SK-MEL-5 (cell line): ENCODE results near the gene NECTIN2. TPM values are rescaled to one million over a fixed set of nuclear protein-coding genes. Genes with fewer than 3 reads are reported as not detected.
"Not testable (repeated sequence)": the region's sequence is repeated elsewhere in the genome, so short reads cannot be mapped to it uniquely, and the experiment has no call there.

Source experiments
- DNase-seq: peaks from one replicate; pipeline ENCODE4 v3.0.0-alpha.2; 2016; ENCODE audit warnings: low read depth, low spot score
- in situ Hi-C: cut with HindIII; loops from 2 replicates; pipeline ENCODE4 v1.10.0; 2016; ENCODE audit warnings: low sequenced_read_pairs, high pct_unique_total_duplicates, low pct_unique_long_range_greater_than_20kb
- total RNA-seq: library from RNA; depleted of rRNA; stranded (reverse); fragments of >200 nt; shearing (Covaris generic); gene quantifications from 2 replicates; pipeline ENCODE4 v1.2.3, GENCODE V29; 2014; rRNA removed

The NECTIN2 gene
- total RNA-seq, 1 experiment from 2014 or later = 27.3 TPM

DNA sequence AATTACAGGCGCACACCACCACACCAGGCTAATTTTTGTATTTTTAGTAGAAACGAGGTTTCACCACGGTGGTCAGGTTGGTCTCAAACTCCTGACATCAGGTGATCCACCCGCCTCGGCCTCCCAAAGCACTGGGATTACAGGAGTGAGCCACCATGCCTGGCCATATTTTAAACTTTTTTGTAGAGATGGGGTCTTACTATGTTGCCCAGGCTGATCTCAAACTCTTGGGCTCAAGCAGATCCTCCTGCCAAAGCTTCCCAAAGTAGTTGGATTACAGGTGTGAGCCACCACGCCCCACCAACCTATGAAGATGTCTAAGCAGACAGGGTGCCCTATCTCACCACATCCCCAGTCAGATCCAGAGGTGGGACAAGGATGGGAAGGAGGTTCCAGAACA lies 65.8 kb downstream of the NECTIN2 start:
- DNase-seq, in situ Hi-C loops: not testable (repeated sequence)

DNA sequence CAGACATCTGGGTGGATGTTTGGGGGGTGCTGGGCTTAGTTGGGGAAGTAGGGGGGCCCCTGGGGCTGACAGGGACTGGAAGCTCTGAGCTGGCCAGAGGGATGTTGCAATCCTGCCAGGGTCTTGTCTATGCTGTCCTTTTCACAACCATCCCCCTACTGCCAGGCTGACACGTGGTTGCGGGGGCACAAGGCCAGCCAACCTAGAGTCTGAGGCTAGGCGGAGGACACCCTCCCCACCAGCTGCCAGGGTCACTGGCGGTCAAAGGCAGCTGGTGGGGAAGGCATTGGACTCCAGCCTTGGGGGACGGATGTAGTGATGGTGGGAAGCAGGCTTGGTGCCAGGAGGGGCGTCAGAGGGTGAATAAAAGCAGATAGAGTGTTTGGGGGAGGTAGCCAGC lies 66.8 kb downstream of the NECTIN2 start:
- DNase-seq = no peak
- in situ Hi-C loops = no loop called here

DNA sequence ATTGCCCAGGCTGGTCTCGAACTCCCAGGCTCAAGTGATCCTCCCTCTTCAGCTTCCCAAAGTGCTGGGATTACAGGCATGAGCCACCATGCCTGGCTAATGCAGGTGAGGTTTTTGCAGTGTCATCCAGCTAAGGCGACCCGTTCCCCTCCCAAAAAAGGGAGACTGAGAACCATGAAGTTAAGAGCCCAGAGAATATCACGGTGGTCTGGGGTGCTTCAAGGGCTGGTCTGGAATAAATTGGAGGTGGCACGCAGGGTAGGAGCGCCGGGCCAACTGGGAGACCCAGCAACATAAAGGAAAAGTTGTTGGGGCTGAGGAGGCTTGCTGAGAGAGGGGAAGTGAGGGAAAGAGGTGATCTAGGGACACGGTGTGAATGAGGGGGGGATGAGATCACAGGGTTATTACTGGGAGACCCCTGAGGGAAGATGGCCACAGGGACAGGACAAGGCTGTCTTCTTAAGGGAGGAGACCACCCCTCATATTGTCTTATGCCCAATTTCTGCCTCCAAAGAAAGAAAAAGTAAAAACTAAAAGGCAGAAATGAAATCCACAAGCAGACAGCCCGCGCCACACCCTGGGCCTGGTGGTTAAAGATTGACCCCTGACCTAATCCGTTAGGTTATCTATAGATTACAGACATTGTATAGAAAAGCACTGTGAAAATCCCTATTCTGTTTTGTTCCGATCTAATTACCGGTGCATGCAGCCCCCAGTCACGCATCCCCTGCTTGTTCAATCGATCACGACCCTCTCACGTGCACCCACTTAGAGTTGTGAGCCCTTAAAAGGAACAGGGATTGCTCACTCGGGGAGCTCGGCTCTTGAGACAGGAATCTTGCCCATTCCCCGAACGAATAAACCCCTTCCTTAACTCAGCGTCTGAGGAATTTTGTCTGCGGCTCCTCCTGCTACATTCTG lies 67.7 kb downstream of the NECTIN2 start:
- in situ Hi-C loops, DNase-seq: not testable (repeated sequence)

DNA sequence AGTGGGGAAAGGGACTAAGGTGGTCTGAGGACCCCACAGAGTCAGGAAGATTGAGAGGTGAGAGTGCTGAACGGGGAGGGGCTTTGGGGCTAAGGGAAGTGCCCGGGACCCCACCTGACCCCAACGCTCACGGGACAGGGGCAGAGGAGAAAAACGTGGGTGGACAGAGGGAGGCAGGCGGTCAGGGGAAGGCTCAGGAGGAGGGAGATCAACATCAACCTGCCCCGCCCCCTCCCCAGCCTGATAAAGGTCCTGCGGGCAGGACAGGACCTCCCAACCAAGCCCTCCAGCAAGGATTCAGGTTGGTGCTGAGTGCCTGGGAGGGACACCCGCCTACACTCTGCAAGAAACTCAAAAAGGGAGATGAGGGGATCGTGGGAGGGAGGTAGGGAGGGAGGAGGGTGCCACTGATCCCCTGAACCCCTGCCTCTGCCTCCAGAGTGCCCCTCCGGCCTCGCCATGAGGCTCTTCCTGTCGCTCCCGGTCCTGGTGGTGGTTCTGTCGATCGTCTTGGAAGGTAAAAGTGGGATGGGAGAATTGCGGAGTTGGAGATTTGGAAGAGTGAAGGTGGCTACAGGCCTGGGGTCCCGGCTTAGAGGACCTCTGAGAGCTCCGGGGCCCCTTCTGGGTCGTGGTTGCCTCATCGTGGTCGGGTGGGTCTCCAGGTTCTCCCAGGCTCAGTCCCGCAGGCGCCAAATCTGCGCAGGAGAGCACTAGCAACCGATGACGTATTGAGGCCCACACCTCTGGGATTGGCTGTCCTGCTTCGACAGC lies 68.5 kb downstream of the NECTIN2 start, which contains the start of gene APOC1:
TSS of gene APOC1 (plus strand) at position 176 of the 774 bp plus-strand sequence. CDS start at position 460, 284 bp downstream.
- in situ Hi-C loops = not testable (repeated sequence)

DNA sequence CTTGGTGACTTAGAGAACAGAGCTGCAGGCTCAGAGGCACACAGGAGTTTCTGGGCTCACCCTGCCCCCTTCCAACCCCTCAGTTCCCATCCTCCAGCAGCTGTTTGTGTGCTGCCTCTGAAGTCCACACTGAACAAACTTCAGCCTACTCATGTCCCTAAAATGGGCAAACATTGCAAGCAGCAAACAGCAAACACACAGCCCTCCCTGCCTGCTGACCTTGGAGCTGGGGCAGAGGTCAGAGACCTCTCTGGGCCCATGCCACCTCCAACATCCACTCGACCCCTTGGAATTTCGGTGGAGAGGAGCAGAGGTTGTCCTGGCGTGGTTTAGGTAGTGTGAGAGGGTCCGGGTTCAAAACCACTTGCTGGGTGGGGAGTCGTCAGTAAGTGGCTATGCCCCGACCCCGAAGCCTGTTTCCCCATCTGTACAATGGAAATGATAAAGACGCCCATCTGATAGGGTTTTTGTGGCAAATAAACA lies 78.2 kb downstream of the NECTIN2 start:
- DNase-seq = no peak
- in situ Hi-C loops = no loop called here

More for the DNA sequence above, 68.5 kb downstream of the NECTIN2 start, which contains the start of gene APOC1:
- DNase-seq = peak; percentile 90

DNA sequence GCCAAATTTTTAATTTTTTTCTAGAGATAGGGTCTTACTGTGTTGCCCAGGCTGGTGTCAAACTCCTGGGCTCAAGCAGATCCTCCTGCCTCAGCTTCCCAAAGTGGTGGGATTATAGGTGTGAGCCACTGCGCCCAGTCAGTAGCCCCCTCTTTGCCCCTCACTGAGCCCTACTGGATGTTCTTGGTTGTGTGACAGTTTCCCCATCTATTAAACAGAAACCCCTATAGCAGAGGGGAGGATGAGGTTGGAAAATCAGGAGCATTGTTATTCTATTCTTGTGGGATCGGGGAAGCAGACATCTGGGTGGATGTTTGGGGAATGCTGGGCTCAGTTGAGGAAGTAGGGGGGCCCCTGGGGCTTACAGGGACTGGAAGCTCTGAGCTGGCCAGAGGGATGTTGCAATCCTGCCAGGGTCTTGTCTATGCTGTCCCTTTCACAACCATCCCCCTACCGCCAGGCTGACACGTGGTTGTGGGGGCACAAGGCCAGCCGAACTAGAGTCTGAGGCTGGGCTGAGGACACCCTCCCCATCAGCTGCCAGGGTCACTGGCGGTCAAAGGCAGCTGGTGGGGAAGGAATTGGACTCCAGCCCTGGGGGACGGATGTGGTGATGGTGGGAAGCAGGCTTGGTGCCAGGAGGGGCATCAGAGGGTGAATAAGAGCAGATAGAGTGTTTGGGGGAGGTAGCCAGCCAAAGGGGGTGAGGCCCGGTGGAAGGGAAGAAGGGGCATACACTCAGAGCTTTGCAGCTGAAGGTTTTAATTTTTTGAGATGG lies 79.2 kb downstream of the NECTIN2 start:
- DNase-seq = no peak
- in situ Hi-C loops = no loop called here

DNA sequence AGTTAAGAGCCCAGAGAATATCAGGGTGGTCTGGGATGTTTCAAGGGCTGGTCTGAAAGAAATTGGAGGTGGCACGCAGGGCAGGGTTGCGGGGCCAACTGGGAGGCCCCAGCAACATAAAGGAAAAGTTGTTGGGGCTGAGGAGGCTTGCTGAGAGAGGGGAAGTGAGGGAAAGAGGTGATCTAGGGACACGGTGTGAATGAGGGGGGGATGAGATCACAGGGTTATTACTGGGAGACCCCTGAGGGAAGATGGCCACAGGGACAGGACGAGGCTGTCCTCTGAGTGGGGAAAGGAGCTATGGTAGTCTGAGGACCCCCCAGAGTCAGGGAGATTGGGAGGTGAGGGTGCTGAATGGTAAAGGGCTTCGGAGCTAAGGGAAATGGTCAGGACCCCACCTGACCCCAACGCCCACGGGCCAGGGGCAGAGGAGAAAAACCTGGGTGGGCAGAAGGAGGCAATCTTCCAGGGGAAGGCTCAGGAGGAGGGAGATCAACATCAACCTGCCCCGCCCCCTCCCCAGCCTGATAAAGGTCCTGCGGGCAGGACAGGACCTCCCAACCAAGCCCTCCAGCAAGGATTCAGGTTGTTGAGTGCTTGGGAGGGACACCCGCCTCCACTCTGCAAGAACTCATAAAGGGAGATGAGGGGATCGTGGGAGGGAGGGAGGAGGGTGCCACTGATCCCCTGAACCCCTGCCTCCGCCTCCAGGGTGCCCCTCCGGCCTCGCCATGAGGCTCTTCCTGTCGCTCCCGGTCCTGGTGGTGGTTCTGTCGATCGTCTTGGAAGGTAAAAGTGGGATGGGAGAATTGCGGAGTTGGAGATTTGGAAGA lies 80.4 kb downstream of the NECTIN2 start:
- DNase-seq, in situ Hi-C loops: not testable (repeated sequence)

DNA sequence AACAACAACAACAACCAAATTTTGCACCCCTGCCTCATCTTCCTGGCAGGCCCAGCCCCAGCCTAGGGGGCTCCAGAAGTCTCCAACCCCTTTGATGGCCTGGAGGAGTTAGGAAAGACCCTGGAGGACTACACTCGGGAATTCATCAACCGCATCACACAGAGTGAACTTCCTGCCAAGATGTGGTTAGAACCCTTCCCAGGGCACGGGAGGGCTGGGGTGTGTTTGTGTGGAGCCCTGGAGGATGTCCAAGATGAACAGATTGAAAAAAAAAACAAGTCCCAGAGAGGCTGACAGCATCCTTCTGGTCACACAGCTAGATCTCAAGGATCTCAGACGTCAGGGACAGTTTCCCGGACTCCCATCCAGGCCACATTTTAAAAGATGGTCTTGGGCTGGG lies 81.6 kb downstream of the NECTIN2 start:
- in situ Hi-C loops = no loop called here
- DNase-seq = no peak

DNA sequence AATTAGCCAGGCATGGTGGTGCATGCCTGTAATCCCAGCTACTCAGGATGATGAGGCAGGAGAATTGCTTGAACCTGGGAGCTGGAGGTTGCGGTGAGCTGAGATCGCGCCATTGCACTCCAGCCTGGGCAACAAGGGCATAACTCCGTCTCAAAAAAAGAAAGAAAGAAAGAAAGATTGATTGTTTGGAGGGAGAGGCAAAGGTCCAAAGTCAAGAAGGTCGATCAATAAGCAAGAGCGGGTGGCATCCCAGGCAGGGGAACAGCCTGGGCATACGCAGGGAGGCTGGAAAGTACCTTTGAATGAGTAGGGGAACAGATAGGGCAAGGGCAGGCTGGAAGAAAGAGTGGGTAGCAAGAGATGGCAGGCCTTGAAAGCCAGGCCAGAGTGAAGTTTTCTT lies 84.0 kb downstream of the NECTIN2 start:
- DNase-seq = no peak
- in situ Hi-C loops = no loop called here

DNA sequence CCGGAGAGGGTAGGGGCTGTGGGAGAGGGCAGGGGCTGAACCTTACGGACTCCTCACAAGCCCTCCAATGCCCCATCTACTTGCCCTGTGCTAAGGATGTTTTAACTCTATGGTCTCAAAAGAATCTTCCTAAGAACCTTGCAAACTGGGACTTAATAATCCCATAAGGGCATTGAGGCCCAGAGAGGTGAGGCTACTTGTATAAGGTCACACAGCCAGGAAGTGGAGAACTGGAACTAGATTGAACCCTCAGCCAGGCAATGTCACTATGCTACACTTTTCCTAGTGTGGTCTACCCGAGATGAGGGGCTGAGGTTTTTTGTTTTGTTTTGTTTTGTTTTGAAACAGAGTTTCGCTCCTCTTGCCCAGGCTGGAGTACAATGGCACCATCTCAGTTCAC lies 85.4 kb downstream of the NECTIN2 start:
- DNase-seq = no peak
- in situ Hi-C loops = no loop called here

Other genes starting within 250 kb of the NECTIN2 start
- not detected in 2 replicates for gene IGSF23, start 232.7 kb upstream of the NECTIN2 start, total RNA-seq
- gene PVR, start 202.4 kb upstream of the NECTIN2 start, total RNA-seq = 56.0 and 56.4 TPM in 2 replicates
- 0.16 and 0.51 TPM in 2 replicates for gene CEACAM19, start 174.8 kb upstream of the NECTIN2 start, total RNA-seq
- gene CEACAM16, start 147.1 kb upstream of the NECTIN2 start, total RNA-seq = not detected in 2 replicates
- gene BCL3, start 97.6 kb upstream of the NECTIN2 start, total RNA-seq = 2.7 and 3.7 TPM in 2 replicates
- gene CBLC, start 68.4 kb upstream of the NECTIN2 start, total RNA-seq = not detected in 2 replicates
- 1.1 and 2.1 TPM in 2 replicates for gene BCAM, start 37.2 kb upstream of the NECTIN2 start, total RNA-seq
- gene TOMM40, start 45.0 kb downstream of the NECTIN2 start, total RNA-seq = 96.6 and 106 TPM in 2 replicates
- 225 and 263 TPM in 2 replicates for gene APOE, start 59.5 kb downstream of the NECTIN2 start, total RNA-seq
- 17.3 and 34.2 TPM in 2 replicates for gene APOC1, start 68.3 kb downstream of the NECTIN2 start, total RNA-seq
- not detected in 2 replicates for gene APOC4, start 95.9 kb downstream of the NECTIN2 start, total RNA-seq
- gene APOC2, start 99.8 kb downstream of the NECTIN2 start, total RNA-seq = 1.8 and 3.4 TPM in 2 replicates
- 24.8 and 35.9 TPM in 2 replicates for gene CLPTM1, start 109.1 kb downstream of the NECTIN2 start, total RNA-seq
- 4.0 and 5.3 TPM in 2 replicates for gene RELB, start 155.2 kb downstream of the NECTIN2 start, total RNA-seq
- 13.7 and 28.8 TPM in 2 replicates for gene CLASRP, start 192.7 kb downstream of the NECTIN2 start, total RNA-seq
- 0.08 and 0.32 TPM in 2 replicates for gene ZNF296, start 230.2 kb downstream of the NECTIN2 start, total RNA-seq
- 24.7 and 26.7 TPM in 2 replicates for gene GEMIN7, start 233.0 kb downstream of the NECTIN2 start, total RNA-seq
- 41.2 and 46.0 TPM in 2 replicates for gene PPP1R37, start 246.9 kb downstream of the NECTIN2 start, total RNA-seq